GM12865 (cell line): ENCODE measurements around the gene FNDC10.

Source experiments
- DNase-seq: peaks from one replicate; pipeline ENCODE4 v3.0.0; 2010; ENCODE audit warnings: low read depth
- H3K4me3 ChIP-seq: 2 replicates; pipeline ENCODE4 v1.5.1; 2011; ENCODE audit warnings: mild to moderate bottlenecking, low read depth, low read length, control low read depth
- TF ChIP-seq, protein P1 (sequence below): IDR thresholded peaks from 2 replicates; pipeline ENCODE4 v1.5.1; 2011; ENCODE audit warnings: low read length, control low read depth, low read depth, inconsistent platforms; ENCODE audit not compliant: insufficient read depth; ENCODE audit errors: missing control alignments

Gene FNDC10

DNA sequence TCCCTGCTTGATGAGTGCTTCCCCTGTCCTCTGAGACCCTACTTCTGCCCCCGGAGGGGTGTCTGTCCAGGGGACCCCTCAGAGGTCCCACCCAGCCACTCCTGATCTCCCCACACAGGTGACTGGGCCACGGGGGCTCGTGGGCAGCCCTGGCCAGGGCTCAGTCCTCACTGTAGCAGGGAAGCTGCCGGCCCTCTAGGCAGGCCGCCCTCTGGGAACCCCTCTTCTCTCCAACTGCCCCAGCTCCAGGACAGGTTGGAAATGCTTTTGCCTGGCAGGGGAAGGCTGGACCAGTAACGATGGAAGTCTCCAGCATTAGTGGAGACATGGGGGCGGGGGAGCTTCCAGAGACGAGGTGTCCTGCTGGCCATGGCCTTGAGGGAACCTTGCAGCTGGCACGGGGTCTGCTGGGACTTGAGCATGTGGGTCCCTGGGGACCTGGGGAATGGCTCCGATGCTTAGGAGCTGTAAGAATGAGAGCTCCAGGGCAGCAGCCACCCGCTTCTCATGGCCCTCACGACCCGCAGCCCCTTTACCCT lies 3.1 kb upstream of the FNDC10 start:
- H3K4me3 ChIP-seq = no peak overlapping the region
- DNase-seq = no peak

DNA sequence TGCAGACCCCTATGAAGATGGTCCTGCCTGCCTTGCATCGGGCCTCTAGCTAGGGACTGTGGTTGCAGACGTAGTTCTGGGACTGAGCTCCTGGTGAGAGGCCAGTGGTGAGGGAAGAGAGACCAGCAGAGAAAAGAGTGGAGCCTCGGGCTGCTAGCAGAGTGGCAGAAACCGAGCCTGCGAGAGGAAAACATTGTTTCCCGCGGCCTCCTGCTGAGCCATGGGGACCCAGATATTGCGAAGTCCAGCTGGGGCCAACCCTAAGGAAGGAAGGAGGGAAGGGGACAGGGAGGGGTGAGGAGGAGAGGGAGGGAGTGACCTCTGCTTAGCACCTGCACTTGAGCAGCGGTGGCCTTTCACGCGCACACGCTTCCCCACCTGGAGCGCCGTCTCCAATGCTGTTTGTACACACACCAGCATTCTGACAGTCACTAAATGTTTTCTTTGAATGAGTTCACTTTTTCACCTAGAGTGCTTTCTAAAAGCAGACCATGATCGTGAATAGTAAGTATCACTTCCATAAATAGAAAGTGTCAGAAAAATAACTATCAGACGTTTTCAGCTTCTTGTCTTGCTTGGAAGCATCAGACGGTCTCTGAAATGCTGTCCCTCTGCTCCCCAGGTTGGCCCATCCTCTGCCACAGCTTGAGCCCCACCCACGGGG lies 2.5 kb upstream of the FNDC10 start:
- TF ChIP-seq, protein P1, sequence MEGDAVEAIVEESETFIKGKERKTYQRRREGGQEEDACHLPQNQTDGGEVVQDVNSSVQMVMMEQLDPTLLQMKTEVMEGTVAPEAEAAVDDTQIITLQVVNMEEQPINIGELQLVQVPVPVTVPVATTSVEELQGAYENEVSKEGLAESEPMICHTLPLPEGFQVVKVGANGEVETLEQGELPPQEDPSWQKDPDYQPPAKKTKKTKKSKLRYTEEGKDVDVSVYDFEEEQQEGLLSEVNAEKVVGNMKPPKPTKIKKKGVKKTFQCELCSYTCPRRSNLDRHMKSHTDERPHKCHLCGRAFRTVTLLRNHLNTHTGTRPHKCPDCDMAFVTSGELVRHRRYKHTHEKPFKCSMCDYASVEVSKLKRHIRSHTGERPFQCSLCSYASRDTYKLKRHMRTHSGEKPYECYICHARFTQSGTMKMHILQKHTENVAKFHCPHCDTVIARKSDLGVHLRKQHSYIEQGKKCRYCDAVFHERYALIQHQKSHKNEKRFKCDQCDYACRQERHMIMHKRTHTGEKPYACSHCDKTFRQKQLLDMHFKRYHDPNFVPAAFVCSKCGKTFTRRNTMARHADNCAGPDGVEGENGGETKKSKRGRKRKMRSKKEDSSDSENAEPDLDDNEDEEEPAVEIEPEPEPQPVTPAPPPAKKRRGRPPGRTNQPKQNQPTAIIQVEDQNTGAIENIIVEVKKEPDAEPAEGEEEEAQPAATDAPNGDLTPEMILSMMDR = no peak
- H3K4me3 ChIP-seq = no peak overlapping the region; the same call in 1 of the 2 replicates
- peak; percentile 68 for DNase-seq

More for the DNA sequence above, 3.1 kb upstream of the FNDC10 start:
- TF ChIP-seq, protein P1 = no peak

DNA sequence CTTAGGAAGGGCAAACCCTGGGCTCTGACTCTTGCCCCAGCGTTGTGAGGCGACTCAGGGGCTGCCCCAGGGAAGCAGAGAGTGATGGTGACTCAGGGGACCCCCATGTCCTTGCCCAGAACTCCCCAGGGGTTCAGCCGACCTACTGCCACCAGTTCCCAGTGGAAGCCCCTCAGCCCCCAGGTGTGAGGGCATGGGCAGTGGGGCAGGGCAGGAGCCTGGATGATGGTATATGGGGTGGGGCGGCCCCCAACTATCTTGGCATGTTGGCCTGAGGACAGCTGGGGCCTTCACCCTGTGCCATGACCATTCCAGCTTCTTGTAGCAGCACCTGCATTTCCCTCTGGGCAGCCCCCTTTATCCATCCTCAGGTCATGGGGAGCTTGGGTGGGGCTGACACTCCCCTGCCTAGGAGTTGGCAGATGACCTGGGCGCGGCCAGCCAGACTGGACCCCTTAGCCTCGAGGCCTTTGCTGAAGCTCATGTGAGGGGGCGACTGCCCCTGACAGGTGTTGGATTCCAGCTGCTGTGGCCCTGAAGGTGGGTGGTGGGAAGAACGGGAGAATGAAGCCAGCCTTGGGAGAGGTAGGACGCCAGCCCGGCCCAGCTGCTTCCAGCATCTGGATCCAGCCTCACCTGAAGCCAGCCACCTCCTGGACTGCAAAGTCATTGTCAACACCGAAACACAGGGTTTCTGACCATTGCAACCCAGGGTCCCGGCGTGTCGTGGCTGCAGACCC lies 1.8 kb upstream of the FNDC10 start:
- TF ChIP-seq, protein P1 = no peak
- no peak overlapping the region for H3K4me3 ChIP-seq
- no peak for DNase-seq

DNA sequence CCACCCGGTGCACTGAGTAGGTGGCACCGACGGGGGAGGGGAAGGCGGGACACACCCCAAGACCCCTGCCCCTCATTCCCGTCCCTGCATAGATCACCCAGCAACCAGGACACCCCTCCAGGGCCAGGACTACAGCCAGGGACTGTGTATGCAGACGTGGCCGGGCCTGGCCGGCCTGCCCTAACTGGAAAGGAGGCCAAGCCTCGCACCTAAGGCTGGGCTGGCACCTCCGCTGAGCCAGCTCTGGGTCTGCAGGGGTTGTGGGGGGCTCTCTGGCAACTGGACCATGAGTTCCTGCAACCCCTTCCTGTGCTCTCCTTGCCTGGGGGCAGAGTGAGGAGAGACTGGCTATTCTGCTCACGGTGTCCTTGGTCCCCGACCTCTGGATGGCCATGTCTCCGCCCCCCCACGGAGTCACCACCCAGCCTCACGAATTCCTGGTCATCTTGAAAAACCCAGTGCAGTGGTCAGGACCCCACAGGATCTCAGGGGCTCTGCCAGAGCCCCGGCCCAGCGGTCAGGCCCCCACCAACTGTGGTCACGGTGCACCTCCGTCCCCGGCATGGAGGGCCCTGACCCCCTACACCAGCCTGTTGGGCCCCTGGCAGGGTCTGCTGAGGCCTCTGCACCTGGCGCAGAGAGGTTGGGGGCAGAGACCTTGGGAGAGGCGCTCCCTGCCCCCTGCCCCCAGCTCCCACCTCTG lies 1.1 kb upstream of the FNDC10 start:
- TF ChIP-seq, protein P1 = no peak
- no peak for DNase-seq
- no peak overlapping the region for H3K4me3 ChIP-seq

DNA sequence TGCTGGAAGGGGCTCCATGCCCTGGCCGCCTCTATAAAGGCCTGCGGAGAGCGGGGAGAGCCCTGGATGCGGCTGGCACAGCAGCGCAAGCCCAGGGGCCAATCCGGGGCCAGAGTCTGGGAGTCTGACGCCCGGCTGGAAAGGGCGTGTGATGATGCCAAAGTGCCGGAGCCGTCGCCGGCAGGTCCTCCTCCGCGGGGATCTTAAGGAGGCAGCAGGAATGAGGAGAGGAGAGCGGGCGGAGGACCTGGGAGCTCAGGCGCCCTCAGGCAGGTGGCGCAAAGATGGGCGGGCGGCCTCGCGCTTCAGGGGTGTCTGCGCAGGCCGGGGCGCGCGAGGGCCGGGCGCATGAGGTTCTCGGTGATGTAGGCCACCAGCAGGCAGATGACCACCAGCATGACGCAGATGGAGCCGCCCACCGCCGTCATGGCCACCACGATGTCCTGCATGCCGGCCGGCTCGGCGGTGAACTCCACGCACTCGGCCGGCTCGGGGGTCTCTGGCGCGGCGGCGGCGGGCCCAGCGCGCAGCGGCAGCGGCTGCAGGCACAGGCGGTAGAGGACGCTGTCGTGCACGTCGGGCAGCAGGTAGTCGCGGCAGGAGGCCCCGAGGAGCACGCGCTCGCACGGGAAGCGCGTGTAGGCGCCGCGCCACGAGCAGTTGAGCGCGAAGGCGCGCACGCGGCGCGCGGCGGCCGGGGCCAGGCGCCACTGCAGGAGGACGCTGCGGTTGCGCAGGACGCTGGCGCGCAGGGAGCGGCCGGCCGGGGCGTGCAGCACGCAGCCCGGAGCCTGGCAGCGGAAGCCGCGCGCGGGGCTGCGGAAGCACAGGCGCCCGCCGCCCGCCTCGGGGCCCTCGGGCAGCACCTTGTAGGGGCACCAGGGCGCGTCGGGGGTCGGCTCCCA lies 653 bp downstream of the FNDC10 start:
- peak overlapping the region; percentile 30; the same call in 1 of the 2 replicates for H3K4me3 ChIP-seq
- TF ChIP-seq, protein P1 = peak; percentile 23
- peak; percentile 65 for DNase-seq

DNA sequence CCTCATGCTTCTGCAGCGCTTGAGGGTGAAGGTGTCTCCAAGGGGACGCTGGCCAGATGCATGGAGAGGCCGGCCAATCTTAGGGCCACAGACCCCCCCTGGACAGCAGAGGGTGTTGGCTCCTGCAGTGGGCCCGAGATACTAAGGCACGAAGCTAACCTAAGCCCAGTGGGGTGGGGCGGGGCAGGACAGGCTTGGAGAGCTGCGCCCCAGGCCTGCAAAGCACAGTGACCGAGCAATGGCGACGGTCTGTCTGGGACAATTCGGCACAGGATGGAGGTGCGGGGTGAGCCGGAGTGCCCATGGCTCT lies 1.3 kb downstream of the FNDC10 start:
- no peak overlapping the region for H3K4me3 ChIP-seq
- TF ChIP-seq, protein P1 = no peak
- no peak for DNase-seq
